VCaP (cell line): ENCODE results near the gene LDLRAD3.
A peak's percentile ranks its signal among the peaks of the same experiment; 100 is the strongest.

Experiments
- H3K27ac ChIP-seq: fragments of 450-650 bp; 2 replicates; pipeline ENCODE4 v1.5.1; 2017
- TF ChIP-seq, protein P1 (sequence below): fragments of 450-650 bp; conservative IDR thresholded peaks from 2 replicates; pipeline ENCODE4 v1.5.1; 2017; ENCODE audit warnings: mild to moderate bottlenecking, moderate library complexity

LDLRAD3 gene

DNA sequence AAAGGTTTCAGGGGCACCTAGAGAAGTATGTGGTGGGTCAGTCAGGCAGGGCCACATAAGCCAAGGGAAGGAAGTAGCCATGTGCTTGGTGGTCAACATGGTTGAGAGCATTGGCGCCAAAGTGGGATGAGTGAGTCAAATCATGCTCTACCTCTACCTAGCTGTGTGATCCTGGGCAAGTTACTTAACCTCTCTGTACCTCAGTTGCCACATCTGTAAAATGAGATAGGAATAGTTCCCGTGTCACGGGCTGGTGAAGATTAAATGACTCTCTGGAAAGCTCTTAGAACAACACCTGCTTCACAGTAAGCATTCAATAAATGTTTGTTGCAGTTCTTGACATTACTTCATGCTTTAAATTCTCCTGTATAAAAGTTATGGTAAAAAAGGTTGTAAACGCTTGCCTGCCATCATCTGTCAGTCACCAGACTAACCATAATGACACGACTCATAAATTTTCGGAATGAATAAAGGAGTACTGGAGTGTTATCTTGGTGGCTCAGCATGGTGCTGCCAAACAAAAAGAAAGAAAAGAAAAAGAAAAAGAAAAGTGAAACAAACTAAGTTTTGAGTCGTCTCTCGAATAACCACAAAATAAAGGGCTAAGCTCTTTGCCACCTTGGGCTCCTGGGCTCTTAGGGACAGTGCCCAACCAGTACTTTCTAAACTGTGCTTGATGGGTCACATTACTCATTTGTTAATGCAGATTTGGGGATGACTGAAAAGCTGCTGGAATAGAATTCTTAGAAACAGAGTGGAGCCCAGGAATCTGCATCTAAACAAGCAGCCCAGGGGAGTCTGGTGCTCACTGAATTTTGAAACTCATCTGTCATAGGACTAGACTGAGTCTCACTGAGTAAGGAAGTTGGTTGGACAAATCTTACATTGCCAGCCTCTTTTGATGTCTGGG, 107.6 kb downstream of the LDLRAD3 start:
- H3K27ac ChIP-seq, result peak overlapping the region; percentile 53
- TF ChIP-seq, protein P1, sequence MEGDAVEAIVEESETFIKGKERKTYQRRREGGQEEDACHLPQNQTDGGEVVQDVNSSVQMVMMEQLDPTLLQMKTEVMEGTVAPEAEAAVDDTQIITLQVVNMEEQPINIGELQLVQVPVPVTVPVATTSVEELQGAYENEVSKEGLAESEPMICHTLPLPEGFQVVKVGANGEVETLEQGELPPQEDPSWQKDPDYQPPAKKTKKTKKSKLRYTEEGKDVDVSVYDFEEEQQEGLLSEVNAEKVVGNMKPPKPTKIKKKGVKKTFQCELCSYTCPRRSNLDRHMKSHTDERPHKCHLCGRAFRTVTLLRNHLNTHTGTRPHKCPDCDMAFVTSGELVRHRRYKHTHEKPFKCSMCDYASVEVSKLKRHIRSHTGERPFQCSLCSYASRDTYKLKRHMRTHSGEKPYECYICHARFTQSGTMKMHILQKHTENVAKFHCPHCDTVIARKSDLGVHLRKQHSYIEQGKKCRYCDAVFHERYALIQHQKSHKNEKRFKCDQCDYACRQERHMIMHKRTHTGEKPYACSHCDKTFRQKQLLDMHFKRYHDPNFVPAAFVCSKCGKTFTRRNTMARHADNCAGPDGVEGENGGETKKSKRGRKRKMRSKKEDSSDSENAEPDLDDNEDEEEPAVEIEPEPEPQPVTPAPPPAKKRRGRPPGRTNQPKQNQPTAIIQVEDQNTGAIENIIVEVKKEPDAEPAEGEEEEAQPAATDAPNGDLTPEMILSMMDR, result no peak

DNA sequence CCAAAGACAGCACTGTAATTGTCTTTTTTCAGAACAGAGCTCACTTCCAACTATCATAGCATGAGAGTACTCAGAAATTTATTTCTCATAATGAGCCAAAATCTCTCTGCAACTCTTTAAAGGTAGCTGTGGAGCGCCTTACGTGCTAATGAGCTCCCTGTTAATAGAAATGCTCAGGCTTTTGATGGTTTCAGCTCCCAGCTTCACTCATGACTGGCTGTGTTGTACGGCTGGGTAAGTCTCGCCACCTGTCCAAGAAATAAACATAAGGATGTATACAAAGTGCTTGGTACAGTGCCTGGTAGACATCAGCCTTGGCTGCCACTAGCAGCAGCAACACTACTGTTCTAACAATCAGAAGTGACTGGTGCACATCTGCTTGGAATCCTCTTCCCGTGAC, 109.4 kb downstream of the LDLRAD3 start:
- TF ChIP-seq, protein P1, result no peak
- no peak overlapping the region for H3K27ac ChIP-seq

- TF ChIP-seq, protein P1, result no peak
- no peak overlapping the region for H3K27ac ChIP-seq
Measured at GRCh38 chr11:36053862-36054261, 110.0 kb downstream of the LDLRAD3 start.

DNA sequence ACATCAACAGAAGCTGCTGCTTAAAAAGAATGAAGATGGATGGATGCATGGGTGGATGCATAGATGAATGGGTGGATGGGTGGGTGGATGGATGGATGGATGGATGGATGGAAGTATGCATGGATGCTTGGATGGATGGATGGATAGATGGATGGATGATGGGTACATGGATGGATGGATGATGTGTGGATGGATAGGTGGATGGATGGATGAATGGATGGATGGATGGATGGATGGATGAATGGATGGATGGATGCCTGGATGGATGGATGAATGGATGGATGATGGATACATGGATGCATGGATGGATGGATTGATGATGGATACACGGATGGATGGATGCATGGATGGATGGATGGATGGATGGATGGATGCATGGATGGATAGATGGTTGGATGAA, 110.8 kb downstream of the LDLRAD3 start:
- TF ChIP-seq, protein P1, result no peak
- no peak overlapping the region for H3K27ac ChIP-seq

- TF ChIP-seq, protein P1, result peak; percentile 69
- no peak overlapping the region for H3K27ac ChIP-seq
Measured at GRCh38 chr11:36056160-36056751, 112.4 kb downstream of the LDLRAD3 start.

GRCh38 chr11:36057379-36058042, 113.6 kb downstream of the LDLRAD3 start:
- no peak overlapping the region for H3K27ac ChIP-seq
- TF ChIP-seq, protein P1, result no peak

DNA sequence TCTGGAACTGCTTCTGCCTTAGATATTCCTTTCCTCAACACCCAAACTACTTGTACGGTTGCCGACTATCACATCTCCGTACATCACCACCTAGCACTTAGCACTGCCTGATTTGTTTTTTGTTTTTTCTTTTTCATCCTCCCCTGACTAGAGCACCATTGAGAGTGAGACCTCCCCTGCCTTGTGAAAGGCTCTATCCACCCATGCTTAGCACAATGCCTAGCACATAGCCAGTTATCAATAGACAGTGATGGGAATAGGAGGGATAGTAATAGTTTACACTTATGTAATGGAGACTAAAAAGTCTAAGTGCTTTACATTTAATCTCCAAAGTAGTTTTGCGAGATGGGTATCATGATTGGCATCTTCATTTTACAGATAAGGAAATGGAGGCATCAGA, 115.8 kb downstream of the LDLRAD3 start:
- H3K27ac ChIP-seq, result no peak overlapping the region
- TF ChIP-seq, protein P1, result no peak
